Aorta (tissue), 5 donors: ENCODE measurements around the gene ZNF205. TPM values are rescaled to one million over a fixed set of nuclear protein-coding genes. Genes with fewer than 3 reads are reported as not detected.
A peak's percentile ranks its signal among the peaks of the same experiment; 100 is the strongest.
"Not testable (repeated sequence)": the region's sequence is repeated elsewhere in the genome, so short reads cannot be mapped to it uniquely, and the experiment has no call there.

Experiments used
- ATAC-seq: fragments of 200-7000 bp; cut with Tn5 transposase; one replicate; pipeline ENCODE4 v1.9.1; 2022; ENCODE audit warnings: moderate library complexity; ENCODE audit not compliant: low FRiP score
- DNase-seq, 2 donors: peaks; one replicate each; pipeline ENCODE4 v3.0.0-alpha.2; 2020
- H3K27ac ChIP-seq, 2 donors: one replicate each; pipeline ENCODE4 v1.5.1; 2013; ENCODE audit warnings: low read length in 2 of 2, mild to moderate bottlenecking in 2 of 2, moderate library complexity in 2 of 2, control low read depth in 1 of 2, inconsistent platforms in 1 of 2, low read depth in 1 of 2
- H3K27me3 ChIP-seq, 2 donors: one replicate each; pipeline ENCODE4 v1.6.1; 2013; ENCODE audit warnings: control low read depth in 1 of 2, low read length in 1 of 2, mild to moderate bottlenecking in 1 of 2, moderate library complexity in 1 of 2; ENCODE audit not compliant: insufficient read depth in 2 of 2, control insufficient read depth in 1 of 2
- H3K36me3 ChIP-seq, 2 donors: one replicate each; pipeline ENCODE4 v1.6.1; 2013; ENCODE audit warnings: control low read depth in 1 of 2, low read length in 1 of 2, mild to moderate bottlenecking in 1 of 2; ENCODE audit not compliant: insufficient read depth in 2 of 2, control insufficient read depth in 1 of 2
- H3K4me1 ChIP-seq, 2 donors: one replicate each; pipeline ENCODE4 v1.6.1; 2013; ENCODE audit warnings: low read length in 2 of 2, control low read depth in 1 of 2, mild to moderate bottlenecking in 1 of 2, moderate library complexity in 1 of 2; ENCODE audit not compliant: insufficient read depth in 2 of 2, control insufficient read depth in 1 of 2
- H3K4me3 ChIP-seq, 2 donors: one replicate each; pipeline ENCODE4 v1.5.1; 2013; ENCODE audit warnings: low read length in 2 of 2, control low read depth in 1 of 2, mild to moderate bottlenecking in 1 of 2
- H3K9me3 ChIP-seq: one replicate; pipeline ENCODE4 v1.6.1; 2013; ENCODE audit warnings: mild to moderate bottlenecking, low read length; ENCODE audit not compliant: control insufficient read depth
- WGBS, 2 donors: extraction: QIAGEN DNeasy Blood & Tissue Kit; methylation state at CpG; one replicate each; pipeline ENCODE4 v1.1.7; 2013; 5-methylcytosine and 5-hydroxymethylcytosine counted together
- intact Hi-C, 2 donors: fragments of 100-400 bp; cut with DNase I; formaldehyde crosslinking; loops; one replicate each; pipeline versions ENCODE4 v1.14.2 to v1.15.0; 2022
- polyA plus RNA-seq, 2 donors: library from polyadenylated mRNA; stranded (reverse); fragments of 200-250 nt; gene quantifications; one replicate each; pipeline ENCODE4 v1.2.3, GENCODE V29; 2013
- total RNA-seq, 2 donors: library from RNA; stranded (reverse); fragmentation: NEBNext Ultra II Directional; extraction: Animal tissue kit (Norgen Biotek cat#: 25700); gene quantifications; one replicate each; pipeline ENCODE4 v1.2.1, GENCODE V29; 2021
- donor health status: healthy with polysubstance abuse.
- donor health status: Bipolar disorder and iron deficiency.
- donor health status: DM: no; HTN: no; CAD: no.
- donor health status: DM: no; HTN: no; CAD: no.
- donor health status: DM: yes; HTN: yes; CAD: no.

ZNF205 gene
- total and polyA plus RNA-seq, 4 donors, result 7.1 to 36.6 (median 9.5) TPM

DNA sequence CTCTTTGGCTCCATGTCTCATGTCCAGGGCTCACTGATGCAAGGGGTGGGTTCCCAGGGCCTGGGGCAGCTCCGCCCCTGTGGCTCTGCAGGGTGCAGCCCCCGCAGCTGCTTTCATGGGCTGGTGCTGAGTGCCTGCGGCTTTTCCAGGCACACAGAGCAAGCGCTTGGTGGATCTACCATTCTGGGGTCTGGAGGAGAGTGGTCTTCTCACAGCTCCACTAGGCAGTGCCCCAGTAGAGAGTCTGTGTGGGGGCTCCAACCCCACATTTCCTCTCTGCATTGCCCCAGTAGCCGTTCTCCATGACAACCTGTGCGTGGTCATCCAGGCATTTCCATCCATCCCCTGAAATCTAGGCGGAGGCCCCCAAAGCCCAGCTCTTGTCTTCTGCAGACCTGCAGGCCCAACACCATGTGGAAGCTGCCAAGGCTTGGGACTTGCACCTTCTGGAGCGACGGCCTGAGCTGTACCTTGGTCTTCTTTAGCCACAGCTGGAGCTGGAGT is 41.7 kb upstream of the ZNF205 start:
- intact Hi-C loops, result no loop called here
- Histone ChIP-seq H3K27me3 (no peaks in the 10 kb centered on the region), H3K27ac (no peak overlapping the region), H3K36me3 (no peaks in the 10 kb centered on the region), H3K4me1 (no peaks in the 10 kb centered on the region), H3K9me3 (no peaks in the 10 kb centered on the region), H3K4me3 (no peak overlapping the region)
- no peak for ATAC-seq
- no peak for DNase-seq
- 85 to 88% methylated on average over 9 of the region's 9 CpGs for WGBS, 2 donors

DNA sequence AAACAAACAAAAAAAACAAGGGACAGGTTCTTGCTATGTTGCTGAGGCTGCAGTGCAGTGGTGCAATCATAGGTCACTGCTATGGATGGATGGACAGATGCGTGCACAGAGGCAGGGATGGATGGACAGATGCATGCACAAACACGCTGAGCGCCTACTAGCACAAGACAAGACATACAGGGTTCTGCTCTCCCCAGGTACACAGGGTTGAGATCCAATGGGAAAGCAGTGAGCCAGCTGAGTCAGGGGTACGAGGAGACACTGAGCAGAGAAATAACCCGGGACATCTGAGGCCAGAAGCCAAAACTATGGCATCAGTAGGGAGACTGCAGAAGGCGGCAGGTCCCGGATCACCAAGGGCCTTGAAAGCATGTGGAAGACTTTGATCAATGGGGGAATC is 40.7 kb upstream of the ZNF205 start:
- Histone ChIP-seq H3K27me3 (no peaks in the 10 kb centered on the region), H3K4me3 (no peak overlapping the region), H3K9me3 (no peaks in the 10 kb centered on the region), H3K27ac (no peak overlapping the region), H3K36me3 (no peaks in the 10 kb centered on the region), H3K4me1 (no peaks in the 10 kb centered on the region)
- intact Hi-C loops, result no loop called here
- WGBS, 2 donors, result 81 to 84% methylated on average over 7 of the region's 7 CpGs
- ATAC-seq, result no peak
- DNase-seq, result no peak

DNA sequence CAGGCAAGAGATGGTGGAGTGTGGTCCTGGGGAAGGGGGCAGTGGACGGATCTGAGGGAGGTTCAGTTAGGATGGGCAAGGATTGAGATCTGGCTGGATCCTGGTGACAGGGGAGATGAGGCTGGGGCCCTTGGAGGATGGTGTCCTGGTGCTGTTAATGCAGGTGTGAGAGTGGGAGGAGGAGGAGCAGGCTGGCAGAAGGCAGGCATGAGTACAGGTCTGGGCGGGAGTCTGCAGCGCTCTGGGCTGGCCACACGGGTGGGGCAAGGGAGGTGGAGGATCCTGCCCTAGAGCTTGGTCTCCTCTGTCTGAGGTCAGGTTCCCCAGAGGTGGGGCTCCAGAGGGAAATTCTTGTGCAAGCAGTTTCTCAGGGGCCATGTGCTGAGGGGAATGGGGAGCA is 40.2 kb upstream of the ZNF205 start:
- WGBS, 2 donors, result 66 to 71% methylated on average over 3 of the region's 4 CpGs
- not testable (repeated sequence) for H3K4me1 ChIP-seq

DNA sequence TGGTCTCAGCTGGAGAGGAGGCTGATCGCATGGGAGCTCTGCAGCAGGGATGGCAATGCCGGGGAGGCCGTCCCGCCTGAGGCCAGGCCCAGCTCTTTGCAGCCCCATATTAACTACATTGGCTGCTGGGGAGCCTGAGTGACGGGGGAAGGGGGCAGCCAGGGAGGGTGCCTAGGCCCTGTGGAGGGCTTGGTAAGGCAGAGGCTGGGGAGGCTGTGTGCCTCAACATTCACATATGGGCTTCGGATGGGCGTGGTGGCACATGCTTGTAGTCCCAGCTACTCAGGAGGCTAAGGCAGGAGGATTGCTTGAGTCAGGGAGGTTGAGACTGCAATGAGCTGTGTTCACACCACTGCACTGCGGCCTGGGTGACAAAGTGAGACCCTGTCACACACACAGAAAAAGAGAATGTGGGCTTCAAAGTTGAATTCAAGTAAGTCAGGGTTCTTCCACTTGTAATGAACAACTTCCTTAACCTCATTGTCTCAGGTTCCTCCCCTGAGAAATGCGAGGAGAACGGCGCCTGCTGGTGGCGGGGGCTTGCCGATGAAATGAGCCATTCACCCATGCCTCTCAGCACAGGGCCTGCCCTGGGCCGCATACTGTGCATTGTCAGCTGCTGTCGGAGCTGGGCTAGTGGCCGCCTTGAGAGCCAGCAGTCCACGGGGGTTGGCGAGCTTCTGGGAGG is 39.7 kb upstream of the ZNF205 start:
- H3K9me3 ChIP-seq, ATAC-seq, H3K27ac ChIP-seq, H3K4me1 ChIP-seq, H3K27me3 ChIP-seq, intact Hi-C loops, H3K4me3 ChIP-seq, DNase-seq, H3K36me3 ChIP-seq: not testable (repeated sequence)
- WGBS, 2 donors, result 60 to 63% methylated on average over 5 to 16 of the region's 18 CpGs

More for the DNA sequence above, 40.2 kb upstream of the ZNF205 start:
- DNase-seq, H3K36me3 ChIP-seq, H3K27me3 ChIP-seq, H3K4me3 ChIP-seq, intact Hi-C loops, ATAC-seq, H3K27ac ChIP-seq, H3K9me3 ChIP-seq: not testable (repeated sequence)

DNA sequence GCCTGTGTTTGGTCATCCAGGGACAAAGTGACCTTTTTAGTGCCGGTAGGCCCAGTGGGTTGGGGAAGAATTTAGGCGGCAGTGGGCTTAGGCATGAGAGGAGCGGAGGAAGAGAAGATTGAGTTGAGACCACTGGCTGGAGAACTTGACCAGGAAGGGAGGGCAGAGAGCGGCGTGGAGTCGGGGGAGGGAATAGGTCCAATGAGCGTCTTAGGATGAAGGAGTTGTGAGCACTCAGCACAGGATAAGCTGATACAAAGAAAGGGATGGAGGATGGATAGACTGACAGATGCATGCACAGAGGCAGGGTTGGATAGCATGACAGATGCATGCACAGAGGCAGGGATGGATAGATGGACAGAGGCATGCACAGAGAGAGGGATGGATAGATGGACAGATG is 38.9 kb upstream of the ZNF205 start:
- DNase-seq, result no peak
- Histone ChIP-seq H3K36me3 (no peaks in the 10 kb centered on the region), H3K4me3 (no peak overlapping the region), H3K27ac (no peak overlapping the region), H3K4me1 (no peaks in the 10 kb centered on the region), H3K9me3 (no peaks in the 10 kb centered on the region), H3K27me3 (no peaks in the 10 kb centered on the region)
- 79 to 84% methylated on average over 7 of the region's 7 CpGs for WGBS, 2 donors
- no peak for ATAC-seq
- intact Hi-C loops, result no loop called here

DNA sequence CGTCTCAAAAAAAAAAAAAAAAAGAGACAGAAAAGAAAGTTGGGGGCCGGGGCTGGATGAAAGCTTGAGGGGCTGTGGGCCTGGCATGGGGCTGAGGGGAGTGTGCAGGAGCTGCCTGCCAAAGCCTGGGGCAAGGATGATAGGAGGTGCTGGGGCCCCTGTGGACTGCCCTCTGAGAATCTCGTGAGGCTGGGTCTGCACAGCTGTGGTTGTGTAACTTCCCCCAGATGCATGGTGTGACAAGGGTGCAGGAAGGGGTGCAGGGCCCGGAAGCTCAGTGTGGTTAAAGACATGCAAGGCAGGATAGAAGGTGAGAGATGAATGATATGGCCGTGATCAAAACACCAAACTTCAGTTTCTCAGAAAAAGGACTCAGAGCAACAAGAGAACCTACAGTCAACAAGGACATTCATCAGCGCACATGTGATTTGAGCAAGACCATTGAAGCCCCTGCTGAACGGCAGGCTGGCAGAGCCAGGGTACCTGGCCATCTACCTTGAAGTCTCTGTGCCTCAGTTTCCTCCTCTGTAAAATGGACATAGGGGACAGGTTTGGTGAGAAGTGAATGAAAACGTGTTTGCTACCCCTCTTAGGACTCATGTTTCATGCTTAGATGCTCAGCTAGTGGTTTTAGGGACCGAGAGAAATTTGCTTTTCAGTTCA is 37.4 kb upstream of the ZNF205 start:
- Histone ChIP-seq H3K9me3 (no peaks in the 10 kb centered on the region), H3K27ac (no peak overlapping the region), H3K4me3 (no peak overlapping the region), H3K27me3 (no peaks in the 10 kb centered on the region), H3K36me3 (no peaks in the 10 kb centered on the region), H3K4me1 (no peaks in the 10 kb centered on the region)
- ATAC-seq, result no peak
- intact Hi-C loops, result no loop called here
- DNase-seq, result no peak
- WGBS, 2 donors, result 58 to 75% methylated on average over 9 of the region's 9 CpGs

DNA sequence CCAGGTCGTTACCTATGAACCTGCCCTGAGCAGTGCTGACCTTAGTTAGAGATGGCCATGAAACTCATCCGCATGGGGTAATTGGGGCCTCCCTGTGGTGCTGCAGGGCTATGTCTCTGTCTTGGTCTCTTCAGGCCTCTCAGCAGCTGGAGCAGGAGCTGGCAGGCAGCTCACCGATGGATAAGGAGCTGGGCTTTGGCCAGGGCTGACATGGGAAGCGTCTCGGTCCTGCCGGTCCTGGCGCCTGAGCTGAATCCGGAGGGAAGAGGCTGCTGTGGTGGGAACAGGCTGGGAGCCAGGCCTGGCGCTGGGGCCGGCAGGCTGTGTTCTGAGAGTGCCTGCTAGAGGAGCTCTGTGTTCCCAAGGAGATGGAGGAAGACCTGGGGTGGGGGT is 36.9 kb upstream of the ZNF205 start:
- DNase-seq (no peak), ATAC-seq (peak; percentile 33)
- H3K27me3 ChIP-seq, result no peaks in the 10 kb centered on the region
- no peak overlapping the region for H3K4me3 ChIP-seq
- no peaks in the 10 kb centered on the region for H3K4me1 ChIP-seq
- H3K36me3 ChIP-seq, result no peaks in the 10 kb centered on the region
- no peaks in the 10 kb centered on the region for H3K9me3 ChIP-seq
- H3K27ac ChIP-seq, result no peak overlapping the region
- WGBS, 2 donors, result 26% methylated on average over 10 of the region's 10 CpGs
- intact Hi-C loops, result no loop called here

DNA sequence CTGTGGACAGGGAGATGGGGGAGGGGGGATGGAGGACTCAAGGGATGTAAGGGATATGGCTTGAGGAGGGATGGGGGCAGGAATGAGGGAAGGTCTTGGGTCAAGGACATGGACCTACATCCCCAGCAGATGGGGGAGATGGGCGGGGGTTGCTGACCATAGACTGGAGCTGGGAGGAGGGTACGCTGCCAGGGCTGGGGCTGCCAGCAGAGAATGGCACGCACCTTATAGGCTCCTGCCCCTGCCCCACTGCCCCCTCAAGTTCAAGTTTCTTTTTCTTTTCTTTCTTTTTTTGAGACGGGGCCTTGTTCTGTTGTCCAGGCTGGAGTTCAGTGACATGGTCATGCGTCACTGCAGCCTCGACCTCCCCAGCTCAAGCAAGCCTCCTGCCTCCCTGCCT is 36.4 kb upstream of the ZNF205 start:
- peak; percentile 50 for ATAC-seq
- intact Hi-C loops, H3K27me3 ChIP-seq, H3K27ac ChIP-seq, H3K4me3 ChIP-seq, DNase-seq, H3K9me3 ChIP-seq, H3K36me3 ChIP-seq, H3K4me1 ChIP-seq: not testable (repeated sequence)
- 88 to 89% methylated on average over 6 of the region's 6 CpGs for WGBS, 2 donors

DNA sequence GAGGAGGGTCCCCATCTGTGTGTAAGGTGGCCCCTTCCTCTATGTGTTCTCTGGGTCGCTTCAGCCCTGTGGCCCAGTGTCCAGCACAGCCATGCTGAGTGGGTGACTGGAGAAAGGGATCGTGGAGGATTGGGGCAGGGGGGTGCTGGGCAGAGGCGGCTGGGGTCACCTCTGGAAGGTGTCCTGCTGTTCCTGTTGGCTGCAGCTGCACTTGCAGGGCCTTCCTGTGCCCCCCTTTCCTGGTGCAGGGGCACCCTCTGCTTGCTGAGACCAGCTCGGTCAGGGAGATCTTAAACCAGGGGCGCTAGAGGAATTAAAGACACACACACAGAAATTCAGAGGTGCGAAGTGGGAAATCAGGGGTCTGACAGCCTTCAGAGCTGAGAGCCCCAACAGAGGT is 35.8 kb upstream of the ZNF205 start:
- H3K27ac ChIP-seq, result no peak overlapping the region
- H3K27me3 ChIP-seq, result no peaks in the 10 kb centered on the region
- H3K4me3 ChIP-seq, result no peak overlapping the region
- intact Hi-C loops, result no loop called here
- no peaks in the 10 kb centered on the region for H3K4me1 ChIP-seq
- H3K36me3 ChIP-seq, result no peaks in the 10 kb centered on the region
- no peak for DNase-seq
- no peak for ATAC-seq
- WGBS, 2 donors, result 57 to 60% methylated on average over 6 of the region's 6 CpGs
- H3K9me3 ChIP-seq, result no peaks in the 10 kb centered on the region
